Measurements from ENCODE around the gene IFNA8.
A peak's percentile ranks its signal among the peaks of the same experiment; 100 is the strongest.
"Not testable (repeated sequence)": the region's sequence is repeated elsewhere in the genome, so short reads cannot be mapped to it uniquely, and the experiment has no call there.

The IFNA8 gene

GRCh38 chr9:21429191-21429590 is 20.3 kb downstream of the IFNA8 start:
- DNase-seq: no peak

DNA sequence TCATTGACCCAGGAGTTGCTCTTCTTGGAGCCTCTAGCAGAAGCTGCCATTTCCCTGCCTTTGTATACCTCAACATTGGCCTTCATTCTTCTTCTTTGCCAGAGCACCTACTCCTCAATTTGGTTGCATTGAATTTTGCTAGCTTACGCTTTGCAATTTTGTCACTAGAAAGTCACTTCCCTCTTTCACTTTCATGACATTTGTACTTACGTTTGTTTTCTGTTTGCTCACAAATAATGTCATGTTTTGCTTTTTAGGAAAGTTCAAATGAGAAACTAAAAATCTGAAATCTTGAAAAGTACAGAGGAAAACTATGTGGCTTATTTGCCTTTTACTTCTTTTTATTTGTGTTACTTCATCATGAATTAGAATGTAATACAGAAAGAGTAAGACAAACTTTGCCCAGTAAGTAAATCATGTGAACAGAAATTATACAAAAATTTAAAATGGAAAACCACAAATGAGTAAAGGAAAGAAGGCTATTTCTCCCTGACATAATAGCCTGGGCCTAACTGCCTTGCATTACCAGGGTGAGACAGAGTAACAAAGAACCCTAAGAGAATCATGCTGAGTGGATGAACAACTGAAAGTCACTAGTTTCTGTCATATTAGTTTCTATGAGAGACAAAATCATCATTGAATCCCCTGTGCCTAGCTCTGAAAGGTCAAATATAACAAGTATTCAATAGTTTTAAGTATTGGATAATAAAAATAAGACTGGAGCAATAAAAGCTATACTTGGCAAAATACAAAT is 23.9 kb downstream of the IFNA8 start:
- DNase-seq: no peak

- peak; percentile 79 for DNase-seq
Measured at GRCh38 chr9:21434202-21435014, 25.5 kb downstream of the IFNA8 start.

DNA sequence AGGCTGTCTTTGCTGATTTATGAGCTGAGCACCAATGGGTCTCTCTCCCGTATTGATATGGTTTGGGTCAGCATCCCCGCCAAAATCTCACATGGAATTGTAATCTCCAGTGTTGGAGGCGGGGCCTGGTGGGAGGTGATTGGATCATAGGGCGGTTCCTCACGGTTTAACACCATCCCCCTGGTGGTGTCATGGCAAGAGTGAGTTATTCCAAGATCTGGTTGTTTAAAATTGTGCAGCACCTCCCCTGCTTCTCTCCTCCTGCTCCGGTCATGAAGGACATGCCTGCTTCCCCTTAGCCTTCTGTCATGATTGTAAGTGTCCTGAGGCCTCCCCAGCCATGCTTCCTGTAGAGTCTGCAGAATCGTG is 26.1 kb downstream of the IFNA8 start:
- DNase-seq: not testable (repeated sequence)

DNA sequence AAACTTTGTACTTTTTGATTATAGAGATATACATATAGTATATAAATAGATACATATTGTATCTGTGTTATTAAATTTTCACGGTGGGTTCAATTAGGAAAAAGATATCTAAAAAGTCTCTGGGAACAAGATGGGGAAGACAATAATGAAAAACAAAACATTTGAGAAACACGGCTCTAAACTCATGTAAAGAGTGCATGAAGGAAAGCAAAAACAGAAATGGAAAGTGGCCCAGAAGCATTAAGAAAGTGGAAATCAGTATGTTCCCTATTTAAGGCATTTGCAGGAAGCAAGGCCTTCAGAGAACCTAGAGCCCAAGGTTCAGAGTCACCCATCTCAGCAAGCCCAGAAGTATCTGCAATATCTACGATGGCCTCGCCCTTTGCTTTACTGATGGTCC is 31.2 kb downstream of the IFNA8 start, which contains the start of gene IFNA1:
Gene IFNA1 (plus strand): TSS at position 301 of the 400 bp plus-strand sequence. CDS start 69 bp downstream, at position 370.
- no peak for DNase-seq

DNA sequence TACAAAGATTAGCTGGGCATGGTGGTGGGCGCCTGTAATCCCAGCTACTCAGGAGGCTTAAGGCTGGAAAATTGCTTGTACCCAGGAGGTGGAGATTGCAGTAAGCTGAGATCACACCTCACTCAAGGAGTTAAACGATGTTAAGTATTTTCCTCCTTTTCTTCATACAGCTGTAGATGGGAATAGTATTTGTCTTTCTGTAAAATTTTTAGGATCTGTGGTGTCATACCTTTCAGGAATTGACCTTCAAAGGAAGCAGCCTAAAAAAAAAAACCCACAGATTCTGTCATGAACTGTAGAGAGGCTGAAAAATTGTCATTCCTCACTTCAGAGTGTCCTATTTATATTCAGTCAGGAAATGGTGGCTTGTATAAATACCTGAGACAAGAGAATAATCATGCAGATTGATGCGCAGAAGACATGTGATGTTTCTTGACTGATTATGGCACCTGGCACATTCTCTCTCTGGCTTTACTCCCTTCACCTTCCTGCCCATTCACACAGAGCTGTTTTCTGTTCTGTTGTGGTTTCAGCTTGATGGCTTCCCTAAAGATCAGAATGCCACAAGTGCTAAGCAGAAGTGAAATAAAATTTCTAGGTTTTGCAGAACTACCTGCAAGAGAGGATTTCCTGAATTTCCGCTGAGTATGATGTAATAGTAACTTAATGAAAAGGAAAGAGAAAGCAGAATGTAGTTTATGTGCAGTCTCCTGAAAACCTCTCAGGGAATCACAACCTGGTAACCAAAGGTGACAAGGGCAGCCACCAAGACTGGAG is 35.1 kb downstream of the IFNA8 start:
- no peak for DNase-seq

GRCh38 chr9:21449312-21449711 is 40.4 kb downstream of the IFNA8 start:
- DNase-seq: not testable (repeated sequence)

DNA sequence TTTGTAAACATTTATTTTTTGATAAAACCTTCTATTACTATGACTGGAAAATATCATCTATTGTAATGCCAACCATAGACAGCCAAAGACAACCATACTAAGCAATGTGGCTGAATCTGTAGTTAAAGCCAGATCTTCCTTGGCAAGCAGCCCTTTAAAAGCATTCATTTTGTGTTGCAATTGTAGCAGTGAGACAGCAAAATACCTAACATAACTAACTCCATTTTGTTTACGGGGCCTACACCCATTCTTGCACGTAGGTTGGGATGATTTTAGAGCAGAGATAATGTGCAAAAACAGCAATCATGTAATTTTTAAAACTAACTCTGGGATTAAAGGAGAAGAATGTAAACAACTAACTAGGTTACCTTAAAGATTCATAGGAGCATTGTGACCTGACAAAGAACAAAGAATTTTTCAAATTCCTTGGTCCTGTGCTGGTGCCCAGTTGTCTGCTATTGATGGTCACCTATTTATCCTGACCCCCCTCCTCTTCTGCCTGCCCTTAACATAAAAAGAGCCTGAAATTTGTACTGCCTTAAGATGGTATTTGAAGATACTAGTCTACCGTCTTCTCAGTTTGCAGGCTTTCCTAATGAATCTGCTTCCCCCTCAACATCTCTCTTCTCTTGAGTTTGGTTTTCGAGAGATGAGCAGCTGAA is 41.9 kb downstream of the IFNA8 start:
- no peak for DNase-seq

DNA sequence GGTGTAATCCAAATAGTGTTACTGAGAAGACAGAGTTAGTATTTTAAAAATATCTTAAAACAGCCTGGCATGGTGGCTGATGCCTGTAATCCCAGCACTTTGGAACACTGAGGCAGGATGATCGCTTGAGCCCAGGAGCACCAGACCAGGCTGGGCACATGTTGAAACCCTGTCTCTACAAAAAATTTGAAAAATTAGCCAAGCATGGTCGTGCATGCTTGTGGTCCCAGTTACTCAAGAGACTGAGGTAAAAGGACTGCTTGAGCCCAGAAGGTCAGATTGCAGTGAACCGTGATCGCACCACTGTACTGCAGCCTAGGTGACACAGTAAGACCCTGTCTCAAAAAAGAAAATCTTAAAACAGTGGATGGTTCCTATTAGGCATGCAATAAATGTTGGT is 43.8 kb downstream of the IFNA8 start:
- no peak for DNase-seq

- DNase-seq: no peak
Measured at GRCh38 chr9:21454149-21454548, 45.2 kb downstream of the IFNA8 start.

- no peak for DNase-seq
Measured at GRCh38 chr9:21455320-21455719, 46.4 kb downstream of the IFNA8 start.
